ENCODE data around the gene SLAMF9. TPM values are rescaled to one million over a fixed set of nuclear protein-coding genes. Genes with fewer than 3 reads are reported as not detected.

Gene SLAMF9
- total and polyA plus RNA-seq, 2 of the 8 experiments (the other 6 are each of a cell fraction or from before 2014, with no cell fraction given) = not detected

- TF ChIP-seq ZNF274 (IDR thresholded peaks at IDR 0.05; ENCODE audit: borderline replicate concordance, extremely low read depth, low read length) (no peak), PHF8 (conservative IDR thresholded peaks at IDR 0.05; ENCODE audit: low read depth, low read length) (no peak), RFX5 (IDR thresholded peaks at IDR 0.05; ENCODE audit: borderline replicate concordance, low read depth, low read length) (no peak), CTBP2 (IDR thresholded peaks at IDR 0.05; ENCODE audit: borderline replicate concordance, insufficient read depth, insufficient read length, low read length) (no peak), CBX5 (IDR thresholded peaks at IDR 0.05; ENCODE audit: low read depth, low read length) (no peak), JUND (IDR thresholded peaks at IDR 0.05; ENCODE audit: low read length) (no peak), SP2 (IDR thresholded peaks at IDR 0.05; ENCODE audit: low read length) (no peak), BRCA1 (IDR thresholded peaks at IDR 0.05; ENCODE audit: low read depth, low read length) (no peak)
These were observed 31.4 kb downstream of the SLAMF9 start (continued) for GRCh38 chr1:159922511-159923202.

Data from H1 (cell line).